ENCODE results near the gene RUFY1. TPM values are rescaled to one million over a fixed set of nuclear protein-coding genes. Genes with fewer than 3 reads are reported as not detected.

The RUFY1 gene
- total RNA-seq, 1 experiment from 2014 or later = 63.9 TPM

DNA sequence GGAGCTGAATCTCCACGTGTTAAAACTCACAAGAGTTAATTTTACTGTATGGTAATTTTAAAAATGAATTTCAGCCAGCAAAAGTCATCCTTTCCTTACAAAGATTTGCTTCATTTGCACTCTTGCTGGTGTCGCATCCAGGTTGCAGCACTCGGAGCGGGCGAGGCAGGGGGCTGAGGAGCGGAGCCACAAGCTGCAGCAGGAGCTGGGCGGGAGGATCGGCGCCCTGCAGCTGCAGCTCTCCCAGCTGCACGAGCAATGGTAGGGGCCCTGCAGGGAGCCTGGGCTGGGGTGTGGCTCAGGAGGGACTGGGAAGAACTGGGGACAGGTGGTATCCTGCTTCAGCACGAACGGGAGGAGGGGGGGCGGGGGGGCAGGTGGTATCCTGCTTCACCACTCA is 46.1 kb downstream of the RUFY1 start:
- no TSS peak for BruUV-seq (replicated peaks)
- ChIA-PET CTCF (interaction anchor here (0.5 kb wide), 1 partner anchor 9 kb away, joined by 3 read pairs; no protein-coding TSS in a partner anchor), POLR2A (ENCODE audit: unreplicated experiment) (no interaction called here)
- Histone ChIP-seq H3K79me2 (ENCODE audit: low read depth) (no peaks in the 10 kb centered on the region), H3K4me1 (replicated peaks; ENCODE audit: insufficient read depth) (no peaks in the 10 kb centered on the region), H3K27ac (no peak overlapping the region), H3K4me3 (no peak overlapping the region), H3K36me3 (ENCODE audit: low read depth) (peaks cover 10% of the 10 kb centered on the region; the same call in 1 of the 2 replicates), H3K9me2 (ENCODE audit: insufficient read depth) (no peaks in the 10 kb centered on the region), H3K27me3 (ENCODE audit: insufficient read depth, low read depth) (no peaks in the 10 kb centered on the region), H3K4me2 (no peak overlapping the region), H2AFZ (no peak overlapping the region), H4K20me1 (ENCODE audit: insufficient read depth) (no peaks in the 10 kb centered on the region), H3F3A (ENCODE audit: insufficient read depth, low read depth) (peaks cover 6% of the 10 kb centered on the region; the same call in 1 of the 2 replicates), H3K9me3 (ENCODE audit: insufficient read depth, low read depth) (no peaks in the 10 kb centered on the region)
- no peak for DNase-seq
- intact Hi-C loops (cut with micrococcal nuclease; ENCODE audit: unreplicated experiment) = no loop called here
- no peak for TF ChIP-seq EZH2 (IDR thresholded peaks at IDR 0.05; ENCODE audit: low read depth)
- TF ChIP-seq, protein P1, sequence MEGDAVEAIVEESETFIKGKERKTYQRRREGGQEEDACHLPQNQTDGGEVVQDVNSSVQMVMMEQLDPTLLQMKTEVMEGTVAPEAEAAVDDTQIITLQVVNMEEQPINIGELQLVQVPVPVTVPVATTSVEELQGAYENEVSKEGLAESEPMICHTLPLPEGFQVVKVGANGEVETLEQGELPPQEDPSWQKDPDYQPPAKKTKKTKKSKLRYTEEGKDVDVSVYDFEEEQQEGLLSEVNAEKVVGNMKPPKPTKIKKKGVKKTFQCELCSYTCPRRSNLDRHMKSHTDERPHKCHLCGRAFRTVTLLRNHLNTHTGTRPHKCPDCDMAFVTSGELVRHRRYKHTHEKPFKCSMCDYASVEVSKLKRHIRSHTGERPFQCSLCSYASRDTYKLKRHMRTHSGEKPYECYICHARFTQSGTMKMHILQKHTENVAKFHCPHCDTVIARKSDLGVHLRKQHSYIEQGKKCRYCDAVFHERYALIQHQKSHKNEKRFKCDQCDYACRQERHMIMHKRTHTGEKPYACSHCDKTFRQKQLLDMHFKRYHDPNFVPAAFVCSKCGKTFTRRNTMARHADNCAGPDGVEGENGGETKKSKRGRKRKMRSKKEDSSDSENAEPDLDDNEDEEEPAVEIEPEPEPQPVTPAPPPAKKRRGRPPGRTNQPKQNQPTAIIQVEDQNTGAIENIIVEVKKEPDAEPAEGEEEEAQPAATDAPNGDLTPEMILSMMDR (conservative IDR thresholded peaks at IDR 0.05) = no peak

DNA sequence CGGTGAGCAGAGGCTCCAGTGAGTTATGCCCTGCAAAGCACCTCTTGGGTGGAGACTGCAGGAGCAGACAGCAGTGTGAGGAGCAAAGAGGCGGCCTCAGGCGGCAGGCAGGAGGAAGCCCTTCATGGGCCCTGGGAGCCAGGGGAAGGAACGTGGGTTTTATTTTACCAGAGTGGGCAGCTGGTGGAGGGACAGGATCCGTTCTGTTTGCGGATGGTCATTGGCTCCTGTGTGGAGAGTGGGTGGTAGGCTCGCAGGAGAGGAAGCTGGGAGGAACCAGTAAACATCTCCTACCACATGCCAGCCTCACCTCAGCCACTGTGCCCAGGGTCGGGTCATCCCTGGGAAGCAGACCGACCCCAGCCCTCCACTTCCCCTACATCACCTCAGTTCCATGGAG is 48.7 kb downstream of the RUFY1 start:
- ChIA-PET POLR2A (ENCODE audit: unreplicated experiment) (interaction anchor here (0.6 kb wide), 1 partner anchor 15 kb away, joined by 6 read pairs; no protein-coding TSS in a partner anchor), CTCF (no interaction called here)
- Histone ChIP-seq H3K4me1 (replicated peaks; ENCODE audit: insufficient read depth) (no peaks in the 10 kb centered on the region), H3K4me3 (no peak overlapping the region), H3K27me3 (ENCODE audit: insufficient read depth, low read depth) (no peaks in the 10 kb centered on the region), H2AFZ (no peak overlapping the region), H3K9me3 (ENCODE audit: insufficient read depth, low read depth) (no peaks in the 10 kb centered on the region), H3K36me3 (ENCODE audit: low read depth) (peaks cover 4% of the 10 kb centered on the region; the same call in 1 of the 2 replicates), H3K9me2 (ENCODE audit: insufficient read depth) (no peaks in the 10 kb centered on the region), H3F3A (ENCODE audit: insufficient read depth, low read depth) (peaks cover 6% of the 10 kb centered on the region; the same call in 1 of the 2 replicates), H3K79me2 (ENCODE audit: low read depth) (no peaks in the 10 kb centered on the region), H3K27ac (no peak overlapping the region), H3K4me2 (no peak overlapping the region), H4K20me1 (ENCODE audit: insufficient read depth) (no peaks in the 10 kb centered on the region)
- TF ChIP-seq, protein P1 (conservative IDR thresholded peaks at IDR 0.05) = no peak
- TF ChIP-seq EZH2 (IDR thresholded peaks at IDR 0.05; ENCODE audit: low read depth) = no peak
- BruUV-seq (replicated peaks) = no TSS peak
- DNase-seq = no peak
- intact Hi-C loops (cut with micrococcal nuclease; ENCODE audit: unreplicated experiment) = no loop called here

DNA sequence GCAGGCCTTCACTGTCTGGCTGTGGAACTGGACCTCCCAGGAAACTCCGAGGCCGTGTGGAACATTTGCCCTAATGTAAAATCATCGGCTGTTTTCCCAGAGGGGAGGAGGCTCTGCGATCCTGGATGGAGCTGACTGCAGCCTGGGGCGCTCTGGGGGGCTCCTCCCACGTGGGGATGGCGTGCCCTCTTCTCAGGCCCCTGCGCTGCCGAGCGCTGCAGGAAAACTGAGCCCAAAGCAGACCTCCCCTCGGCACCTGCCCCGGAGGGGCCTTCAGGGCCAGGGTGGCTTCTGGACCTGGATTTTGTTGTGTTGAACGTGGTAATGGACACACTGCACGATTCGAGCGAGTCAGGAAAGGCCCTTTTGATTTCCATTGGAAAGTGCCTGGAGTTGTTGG is 49.2 kb downstream of the RUFY1 start:
- peaks cover 6% of the 10 kb centered on the region; the same call in 1 of the 2 replicates for H3F3A ChIP-seq (ENCODE audit: insufficient read depth, low read depth)
- H3K9me3 ChIP-seq (ENCODE audit: insufficient read depth, low read depth) = no peaks in the 10 kb centered on the region
- TF ChIP-seq, protein P1 (conservative IDR thresholded peaks at IDR 0.05) = no peak
- no peak for TF ChIP-seq EZH2 (IDR thresholded peaks at IDR 0.05; ENCODE audit: low read depth)
- no peak overlapping the region for H3K4me2 ChIP-seq
- no TSS peak for BruUV-seq (replicated peaks)
- POLR2A ChIA-PET (ENCODE audit: unreplicated experiment) = no interaction called here
- DNase-seq = no peak
- peaks cover 4% of the 10 kb centered on the region; the same call in 1 of the 2 replicates for H3K36me3 ChIP-seq (ENCODE audit: low read depth)
- no peaks in the 10 kb centered on the region for H3K27me3 ChIP-seq (ENCODE audit: insufficient read depth, low read depth)
- intact Hi-C loops (cut with micrococcal nuclease; ENCODE audit: unreplicated experiment) = no loop called here
- H3K9me2 ChIP-seq (ENCODE audit: insufficient read depth) = no peaks in the 10 kb centered on the region
- CTCF ChIA-PET = no interaction called here
- H3K79me2 ChIP-seq (ENCODE audit: low read depth) = no peaks in the 10 kb centered on the region
- H3K4me1 ChIP-seq (replicated peaks; ENCODE audit: insufficient read depth) = no peaks in the 10 kb centered on the region
- H3K4me3 ChIP-seq = no peak overlapping the region
- H4K20me1 ChIP-seq (ENCODE audit: insufficient read depth) = no peaks in the 10 kb centered on the region
- H2AFZ ChIP-seq = no peak overlapping the region
- no peak overlapping the region for H3K27ac ChIP-seq

Data from PC-9 (cell line).